Measurements from ENCODE around the gene SEZ6.

GRCh38 chr17:28940675-28941074 is 65.2 kb downstream of the SEZ6 start:
- TF ChIP-seq POLR2A (IDR thresholded peaks at IDR 0.05) (no peak), CTCF (IDR thresholded peaks at IDR 0.05 in 4 of 5, conservative IDR thresholded peaks at IDR 0.05 in 1 of 5) (no peak)

Measured in gastrocnemius medialis (tissue), 4 donors.